ENCODE measurements around the gene PLBD1.

The PLBD1 gene

GRCh38 chr12:14564336-14564959, 3.2 kb downstream of the PLBD1 start:
- DNase-seq = no peak

GRCh38 chr12:14563046-14563445, 4.6 kb downstream of the PLBD1 start:
- DNase-seq = no peak

GRCh38 chr12:14562279-14562678, 5.4 kb downstream of the PLBD1 start:
- DNase-seq = no peak

- DNase-seq = no peak
Observed at GRCh38 chr12:14561677-14562238, 5.9 kb downstream of the PLBD1 start.

- no peak for DNase-seq
Observed at GRCh38 chr12:14560904-14561574, 6.6 kb downstream of the PLBD1 start.

GRCh38 chr12:14558473-14558959, 9.2 kb downstream of the PLBD1 start:
- no peak for DNase-seq

GRCh38 chr12:14557966-14558365, 9.7 kb downstream of the PLBD1 start:
- no peak for DNase-seq

GRCh38 chr12:14554281-14555007, 13.2 kb downstream of the PLBD1 start:
- DNase-seq = no peak

GRCh38 chr12:14548609-14549008, 19.1 kb downstream of the PLBD1 start:
- DNase-seq = no peak

GRCh38 chr12:14547571-14547970, 20.1 kb downstream of the PLBD1 start:
- no peak for DNase-seq

- no peak for DNase-seq
Observed at GRCh38 chr12:14545144-14546124, 22.2 kb downstream of the PLBD1 start.

- no peak for DNase-seq
Observed at GRCh38 chr12:14540801-14541462, 26.8 kb downstream of the PLBD1 start.

GRCh38 chr12:14537088-14537487, 30.6 kb downstream of the PLBD1 start:
- DNase-seq = no peak

GRCh38 chr12:14532152-14532551, 35.5 kb downstream of the PLBD1 start:
- DNase-seq = no peak

- no peak for DNase-seq
Observed at GRCh38 chr12:14525964-14526363, 41.7 kb downstream of the PLBD1 start.

GRCh38 chr12:14521822-14522221, 45.9 kb downstream of the PLBD1 start:
- no peak for DNase-seq

- no peak for DNase-seq
Observed at GRCh38 chr12:14514946-14515345, 52.7 kb downstream of the PLBD1 start.

GRCh38 chr12:14514154-14514842, 53.4 kb downstream of the PLBD1 start:
- no peak for DNase-seq

- DNase-seq = no peak
Observed at GRCh38 chr12:14510574-14510973, 57.1 kb downstream of the PLBD1 start.

- DNase-seq = no peak
Observed at GRCh38 chr12:14505626-14506596, 61.8 kb downstream of the PLBD1 start.
